ENCODE results near the gene ZNF691.
"Not testable (repeated sequence)": the region's sequence is repeated elsewhere in the genome, so short reads cannot be mapped to it uniquely, and the experiment has no call there.

The ZNF691 gene

DNA sequence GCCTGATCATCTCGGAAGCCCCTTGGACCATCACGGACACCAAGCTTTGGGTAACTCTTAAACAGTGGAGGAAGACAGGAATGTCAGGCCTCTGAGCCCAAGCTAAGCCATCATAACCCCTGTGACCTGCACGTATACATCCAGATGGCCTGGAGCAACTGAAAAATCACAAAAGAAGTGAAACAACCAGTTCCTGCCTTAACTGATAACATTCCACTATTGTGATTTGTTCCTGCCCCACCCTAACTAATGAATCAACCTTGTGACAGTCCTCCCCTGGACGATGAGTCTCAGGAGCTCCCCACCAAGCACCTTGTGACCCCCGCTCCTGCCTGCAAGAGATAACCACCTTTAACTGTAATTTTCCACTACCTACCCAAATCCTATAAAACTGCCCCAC, 13.0 kb downstream of the ZNF691 start:
- Mint-ChIP-seq H3K9me3 (peaks cover 10% of the 10 kb centered on the region), H3K27me3 (peaks cover 16% of the 10 kb centered on the region)
- not testable (repeated sequence) for H3K36me3 Mint-ChIP-seq; H3K4me1 Mint-ChIP-seq; DNase-seq (ENCODE audit: low spot score in 2 of 2); ATAC-seq (ENCODE audit: low read depth); H3K27ac Mint-ChIP-seq; H3K4me3 Mint-ChIP-seq

GRCh38 chr1:42860339-42861013, 14.1 kb downstream of the ZNF691 start:
- peaks cover 10% of the 10 kb centered on the region for H3K9me3 Mint-ChIP-seq
- peaks cover 16% of the 10 kb centered on the region for H3K27me3 Mint-ChIP-seq
- peaks cover 6% of the 10 kb centered on the region for H3K36me3 Mint-ChIP-seq
- no peak overlapping the region for H3K27ac Mint-ChIP-seq
- H3K4me1 Mint-ChIP-seq: peaks cover 3% of the 10 kb centered on the region
- DNase-seq (ENCODE audit: low spot score in 2 of 2) (no peak), ATAC-seq (ENCODE audit: low read depth) (no peak)
- no peak overlapping the region for H3K4me3 Mint-ChIP-seq

DNA sequence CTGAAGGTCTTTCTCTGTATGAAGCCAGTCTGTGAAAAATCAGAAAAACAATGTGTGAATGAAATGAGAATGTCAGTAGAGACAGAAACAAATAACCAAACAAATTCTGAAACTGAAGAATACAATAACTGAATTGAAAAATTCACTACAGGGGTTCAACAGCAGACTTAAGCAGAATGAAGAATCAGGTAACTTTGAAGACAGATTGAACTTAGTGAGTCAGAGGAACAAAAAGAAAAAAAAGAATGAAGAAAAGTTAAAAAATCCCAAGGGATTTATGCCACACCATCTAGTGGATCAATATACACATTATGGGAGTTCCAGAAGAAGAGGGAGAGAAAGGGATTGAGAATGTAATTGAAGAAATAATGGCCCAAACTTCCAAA, 14.6 kb downstream of the ZNF691 start:
- H3K4me3 Mint-ChIP-seq: no peak overlapping the region
- DNase-seq (ENCODE audit: low spot score in 2 of 2): no peak
- H3K9me3 Mint-ChIP-seq: peaks cover 9% of the 10 kb centered on the region
- no peak overlapping the region for H3K27ac Mint-ChIP-seq
- no peak for ATAC-seq (ENCODE audit: low read depth)
- H3K27me3 Mint-ChIP-seq: peaks cover 16% of the 10 kb centered on the region
- no peaks in the 10 kb centered on the region for H3K4me1 Mint-ChIP-seq
- peaks cover 6% of the 10 kb centered on the region for H3K36me3 Mint-ChIP-seq

DNA sequence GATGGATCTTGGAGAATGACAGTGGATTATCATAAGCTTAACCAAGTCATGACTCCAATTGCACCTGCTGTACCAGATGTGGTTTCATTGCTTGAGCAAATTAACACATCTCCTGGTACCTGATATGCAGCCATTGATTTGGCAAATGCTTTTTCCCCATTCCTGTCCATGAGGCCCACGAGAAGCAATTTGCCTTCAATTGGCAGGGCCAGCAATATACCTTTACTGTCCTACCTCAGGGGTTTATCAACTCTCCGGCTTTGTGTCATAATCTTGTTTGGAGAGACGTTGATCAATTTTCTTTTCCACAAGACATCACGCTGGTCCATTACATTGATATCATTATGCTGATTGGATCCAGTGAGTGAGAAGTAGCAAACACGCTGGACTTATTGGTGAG, 20.1 kb downstream of the ZNF691 start:
- H3K27me3 Mint-ChIP-seq: peaks cover 11% of the 10 kb centered on the region

GRCh38 chr1:42868466-42868865, 22.1 kb downstream of the ZNF691 start:
- not testable (repeated sequence) for H3K9me3 Mint-ChIP-seq; DNase-seq (ENCODE audit: low spot score in 2 of 2); H3K27me3 Mint-ChIP-seq

More for the DNA sequence above, 20.1 kb downstream of the ZNF691 start:
- H3K4me1 Mint-ChIP-seq: no peaks in the 10 kb centered on the region
- no peaks in the 10 kb centered on the region for H3K36me3 Mint-ChIP-seq
- H3K27ac Mint-ChIP-seq: no peak overlapping the region
- no peaks in the 10 kb centered on the region for H3K9me3 Mint-ChIP-seq
- DNase-seq (ENCODE audit: low spot score in 2 of 2) (no peak), ATAC-seq (ENCODE audit: low read depth) (no peak)
- no peak overlapping the region for H3K4me3 Mint-ChIP-seq

GRCh38 chr1:42869254-42869653, 22.8 kb downstream of the ZNF691 start:
- not testable (repeated sequence) for H3K9me3 Mint-ChIP-seq; H3K4me1 Mint-ChIP-seq; H3K4me3 Mint-ChIP-seq; DNase-seq (ENCODE audit: low spot score in 2 of 2); H3K36me3 Mint-ChIP-seq; H3K27ac Mint-ChIP-seq; H3K27me3 Mint-ChIP-seq; ATAC-seq (ENCODE audit: low read depth)

More at GRCh38 chr1:42868466-42868865, 22.1 kb downstream of the ZNF691 start:
- not testable (repeated sequence) for H3K4me3 Mint-ChIP-seq; H3K36me3 Mint-ChIP-seq; ATAC-seq (ENCODE audit: low read depth); H3K27ac Mint-ChIP-seq; H3K4me1 Mint-ChIP-seq

GRCh38 chr1:42869751-42870150, 23.3 kb downstream of the ZNF691 start:
- H3K27ac Mint-ChIP-seq; H3K36me3 Mint-ChIP-seq; H3K9me3 Mint-ChIP-seq; DNase-seq (ENCODE audit: low spot score in 2 of 2); H3K4me3 Mint-ChIP-seq; ATAC-seq (ENCODE audit: low read depth); H3K4me1 Mint-ChIP-seq; H3K27me3 Mint-ChIP-seq: not testable (repeated sequence)

GRCh38 chr1:42873108-42873507, 26.7 kb downstream of the ZNF691 start:
- H3K27me3 Mint-ChIP-seq; DNase-seq (ENCODE audit: low spot score in 2 of 2); ATAC-seq (ENCODE audit: low read depth); H3K4me3 Mint-ChIP-seq; H3K4me1 Mint-ChIP-seq; H3K27ac Mint-ChIP-seq; H3K36me3 Mint-ChIP-seq: not testable (repeated sequence)
- peaks cover 10% of the 10 kb centered on the region for H3K9me3 Mint-ChIP-seq

DNA sequence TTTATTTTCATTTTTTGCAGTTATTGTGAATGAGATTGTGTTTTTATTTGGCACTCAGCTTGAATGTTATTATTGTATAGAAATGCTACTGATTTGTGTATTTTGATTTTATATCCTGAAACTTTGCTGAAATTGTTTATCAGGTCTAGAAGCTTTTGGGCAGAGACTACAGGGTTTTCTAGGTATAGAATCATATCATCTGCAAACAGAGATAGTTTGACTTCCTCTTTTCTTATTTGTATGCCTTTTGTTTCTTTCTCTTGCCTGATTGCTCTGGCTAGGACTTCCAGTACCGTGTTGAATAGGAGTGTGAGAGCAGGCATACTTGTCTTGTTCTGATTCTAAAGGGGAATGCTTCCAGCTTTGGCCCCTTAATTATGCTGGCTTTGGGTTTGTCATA, 27.3 kb downstream of the ZNF691 start:
- no peak overlapping the region for H3K4me3 Mint-ChIP-seq
- no peaks in the 10 kb centered on the region for H3K36me3 Mint-ChIP-seq
- H3K27me3 Mint-ChIP-seq: peaks cover 3% of the 10 kb centered on the region
- H3K27ac Mint-ChIP-seq: no peak overlapping the region
- no peak for ATAC-seq (ENCODE audit: low read depth)
- peaks cover 10% of the 10 kb centered on the region for H3K9me3 Mint-ChIP-seq
- no peak for DNase-seq (ENCODE audit: low spot score in 2 of 2)
- no peaks in the 10 kb centered on the region for H3K4me1 Mint-ChIP-seq

- Mint-ChIP-seq H3K36me3 (no peaks in the 10 kb centered on the region), H3K4me3 (no peak overlapping the region), H3K27ac (no peak overlapping the region), H3K4me1 (no peaks in the 10 kb centered on the region), H3K27me3 (peaks cover 5% of the 10 kb centered on the region), H3K9me3 (peaks cover 10% of the 10 kb centered on the region)
- DNase-seq (ENCODE audit: low spot score in 2 of 2) (no peak), ATAC-seq (ENCODE audit: low read depth) (no peak)
Measured at GRCh38 chr1:42876009-42876408, 29.6 kb downstream of the ZNF691 start.

DNA sequence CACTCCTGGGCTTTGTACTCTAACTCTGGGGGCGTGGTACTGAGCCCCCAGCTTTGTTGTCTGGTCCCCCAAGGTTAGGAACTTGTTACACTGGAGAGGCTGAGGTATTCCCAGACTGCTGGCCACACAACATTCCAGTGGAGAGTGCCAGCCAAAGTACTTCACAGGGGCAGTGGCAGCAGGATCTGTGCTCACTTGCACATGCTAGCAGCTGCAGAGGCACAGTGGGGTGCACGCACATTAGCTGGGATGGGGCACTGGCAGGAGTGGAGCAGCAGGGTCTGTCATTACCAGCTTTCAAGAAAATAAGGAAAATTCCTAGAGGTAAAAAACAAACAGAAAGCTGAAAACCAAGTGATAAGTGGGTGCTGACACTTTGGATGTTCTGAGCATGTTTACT, 31.0 kb downstream of the ZNF691 start:
- ATAC-seq (ENCODE audit: low read depth) (no peak), DNase-seq (ENCODE audit: low spot score in 2 of 2) (no peak)
- H3K27ac Mint-ChIP-seq: no peak overlapping the region
- no peaks in the 10 kb centered on the region for H3K36me3 Mint-ChIP-seq
- H3K9me3 Mint-ChIP-seq: peaks cover 10% of the 10 kb centered on the region
- no peaks in the 10 kb centered on the region for H3K4me1 Mint-ChIP-seq
- no peak overlapping the region for H3K4me3 Mint-ChIP-seq
- H3K27me3 Mint-ChIP-seq: peaks cover 6% of the 10 kb centered on the region

- Mint-ChIP-seq H3K4me1 (no peaks in the 10 kb centered on the region), H3K27me3 (peaks cover 6% of the 10 kb centered on the region), H3K9me3 (no peaks in the 10 kb centered on the region), H3K4me3 (no peak overlapping the region), H3K36me3 (no peaks in the 10 kb centered on the region), H3K27ac (no peak overlapping the region)
- ATAC-seq (ENCODE audit: low read depth) (no peak), DNase-seq (ENCODE audit: low spot score in 2 of 2) (no peak)
Measured at GRCh38 chr1:42880384-42880783, 34.0 kb downstream of the ZNF691 start.

- H3K9me3 Mint-ChIP-seq: no peaks in the 10 kb centered on the region
- no peak for ATAC-seq (ENCODE audit: low read depth)
- H3K36me3 Mint-ChIP-seq: no peaks in the 10 kb centered on the region
- H3K4me3 Mint-ChIP-seq: no peak overlapping the region
- no peak overlapping the region for H3K27ac Mint-ChIP-seq
- DNase-seq (ENCODE audit: low spot score in 2 of 2): no peak
- H3K27me3 Mint-ChIP-seq: peaks cover 3% of the 10 kb centered on the region
- H3K4me1 Mint-ChIP-seq: no peaks in the 10 kb centered on the region
Measured at GRCh38 chr1:42886046-42886739, 39.8 kb downstream of the ZNF691 start.

- no peaks in the 10 kb centered on the region for H3K36me3 Mint-ChIP-seq
- H3K4me1 Mint-ChIP-seq: no peaks in the 10 kb centered on the region
- no peak for ATAC-seq (ENCODE audit: low read depth)
- DNase-seq (ENCODE audit: low spot score in 2 of 2): no peak
- H3K27me3 Mint-ChIP-seq: peaks cover 4% of the 10 kb centered on the region
- H3K27ac Mint-ChIP-seq: no peak overlapping the region
- H3K4me3 Mint-ChIP-seq: no peak overlapping the region
- H3K9me3 Mint-ChIP-seq: no peaks in the 10 kb centered on the region
Measured at GRCh38 chr1:42886800-42887199, 40.4 kb downstream of the ZNF691 start.

DNA sequence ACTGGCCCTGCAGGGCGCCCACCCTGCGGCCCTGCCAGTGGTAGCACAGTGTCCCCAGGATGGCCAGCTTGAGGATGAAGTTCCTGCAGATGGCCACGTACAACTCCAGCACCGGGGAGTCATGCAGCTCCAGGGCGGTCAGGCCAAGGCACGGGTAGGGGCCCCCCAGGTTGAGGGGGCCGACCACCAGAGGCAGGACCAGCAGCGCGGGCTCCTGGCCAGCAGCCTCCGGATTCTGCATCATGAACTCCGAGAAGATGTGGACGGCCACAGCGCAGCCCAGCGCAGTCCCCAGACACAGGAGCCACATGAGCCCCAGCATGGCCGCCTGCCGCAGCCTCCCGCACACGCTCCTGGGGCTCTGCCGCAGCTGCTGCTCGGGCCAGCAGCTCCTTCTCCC, 41.0 kb downstream of the ZNF691 start:
- Mint-ChIP-seq H3K9me3 (no peaks in the 10 kb centered on the region), H3K27ac (no peak overlapping the region), H3K4me1 (no peaks in the 10 kb centered on the region), H3K27me3 (peaks cover 3% of the 10 kb centered on the region), H3K4me3 (no peak overlapping the region), H3K36me3 (no peaks in the 10 kb centered on the region)
- ATAC-seq (ENCODE audit: low read depth) (no peak), DNase-seq (ENCODE audit: low spot score in 2 of 2) (no peak)

Data from memory B cell (primary cell).